IMR-90 (cell line): ENCODE results near the gene TSSC4. TPM values are rescaled to one million over a fixed set of nuclear protein-coding genes. Genes with fewer than 3 reads are reported as not detected.

ENCODE experiments used
- ATAC-seq: fragments of 200-7000 bp; cut with Tn5 transposase; 2 replicates; pipeline ENCODE4 v1.9.1; 2020; ENCODE audit warnings: low read depth, mild to moderate bottlenecking, moderate library complexity
- BruUV-seq: library from RNA; stranded (reverse); fragments of 400-500 nt; replicated peaks from 2 replicates; lab custom pipeline; 2021; lab: Mats Ljungman, UMichigan
- CTCF ChIA-PET: fragments of 300-600 bp; formaldehyde crosslinking; extraction: SDS; loops from one replicate; lab custom pipeline; 2021; ENCODE audit warnings: antibody characterized with exemption; lab: Yijun Ruan, JAX
- POLR2A ChIA-PET: fragments of 300-600 bp; sonication (Branson Sonifier 250); formaldehyde crosslinking; loops from one replicate; lab custom pipeline; 2022; ENCODE audit warnings: antibody characterized with exemption; ENCODE audit not compliant: unreplicated experiment; lab: Charles Lee
- DNase-seq: peaks from one replicate; pipeline ENCODE4 v3.0.0; 2013
- H2AFZ ChIP-seq: replicated peaks from 2 replicates; pipeline ENCODE3; 2013; ENCODE audit warnings: low read length, mild to moderate bottlenecking; ENCODE audit not compliant: poor library complexity
- H2AK5ac ChIP-seq: 2 replicates; pipeline ENCODE4 v1.6.1; 2013; ENCODE audit warnings: low read depth, low read length, inconsistent platforms
- H2AK9ac ChIP-seq: replicated peaks from 2 replicates; pipeline ENCODE3; 2013; ENCODE audit warnings: mild to moderate bottlenecking, low read depth, low read length, moderate library complexity; ENCODE audit not compliant: poor library complexity
- H2BK120ac ChIP-seq: 2 replicates; pipeline ENCODE4 v1.6.1; 2013; ENCODE audit warnings: low read depth, low read length, inconsistent platforms
- H2BK15ac ChIP-seq: 3 replicates; pipeline ENCODE4 v1.6.1; 2013; ENCODE audit warnings: low read depth, low read length, inconsistent platforms
- H2BK20ac ChIP-seq: 2 replicates; pipeline ENCODE4 v1.6.1; 2013; ENCODE audit warnings: low read depth, mild to moderate bottlenecking, inconsistent platforms, low read length, moderate library complexity
- H2BK5ac ChIP-seq: 2 replicates; pipeline ENCODE4 v1.6.1; 2013; ENCODE audit warnings: mild to moderate bottlenecking, low read depth, low read length, inconsistent platforms; ENCODE audit not compliant: poor library complexity, severe bottlenecking
- H3K14ac ChIP-seq: replicated peaks from 2 replicates; pipeline ENCODE4 v1.6.1; 2013; ENCODE audit warnings: low read depth, low read length, inconsistent platforms
- H3K18ac ChIP-seq: 2 replicates; pipeline ENCODE4 v1.6.1; 2013; ENCODE audit warnings: low read depth, low read length, control low read depth
- H3K23ac ChIP-seq: 2 replicates; pipeline ENCODE4 v1.6.1; 2013; ENCODE audit warnings: low read depth, low read length, inconsistent platforms
- H3K27ac ChIP-seq: 2 replicates; pipeline ENCODE4 v1.5.1; 2013; ENCODE audit warnings: mild to moderate bottlenecking, control low read depth, low read length; ENCODE audit not compliant: insufficient read depth
- H3K27me3 ChIP-seq: 2 replicates; pipeline ENCODE4 v1.6.1; 2013; ENCODE audit warnings: low read length; ENCODE audit not compliant: control insufficient read depth, insufficient read depth
- H3K36me3 ChIP-seq: 2 replicates; pipeline ENCODE4 v1.6.1; 2013; ENCODE audit warnings: low read length, mixed read lengths; ENCODE audit not compliant: control insufficient read depth, insufficient read depth
- H3K4ac ChIP-seq: 2 replicates; pipeline ENCODE4 v1.6.1; 2013; ENCODE audit warnings: low read depth, low read length, inconsistent platforms
- H3K4me1 ChIP-seq: 2 replicates; pipeline ENCODE4 v1.6.1; 2013; ENCODE audit warnings: low read length, mixed read lengths; ENCODE audit not compliant: control insufficient read depth, insufficient read depth
- H3K4me2 ChIP-seq: 2 replicates; pipeline ENCODE4 v1.6.1; 2013; ENCODE audit warnings: low read depth, mild to moderate bottlenecking, control low read depth, low read length, moderate library complexity
- H3K4me3 ChIP-seq: 2 replicates; pipeline ENCODE4 v1.5.1; 2013; ENCODE audit warnings: low read depth, mild to moderate bottlenecking, control low read depth, low read length, moderate library complexity; ENCODE audit not compliant: insufficient read depth
- H3K56ac ChIP-seq: 2 replicates; pipeline ENCODE4 v1.6.1; 2013; ENCODE audit warnings: low read length, inconsistent platforms; ENCODE audit not compliant: insufficient read depth; ENCODE audit errors: extremely low read depth
- H3K79me1 ChIP-seq, 2 experiments: 2 replicates each; pipeline ENCODE4 v1.6.1; 2013; ENCODE audit warnings: low read length in 2 of 2, inconsistent platforms in 1 of 2, low read depth in 1 of 2
- H3K9ac ChIP-seq: 2 replicates; pipeline ENCODE4 v1.6.1; 2013; ENCODE audit warnings: low read depth, low read length, control low read depth
- H3K9me1 ChIP-seq: 2 replicates; pipeline ENCODE4 v1.6.1; 2013; ENCODE audit warnings: low read length, inconsistent platforms; ENCODE audit not compliant: insufficient read depth
- H3K9me3 ChIP-seq: 2 replicates; pipeline ENCODE4 v1.6.1; 2013; ENCODE audit warnings: low read length; ENCODE audit not compliant: control insufficient read depth, insufficient read depth
- H4K20me1 ChIP-seq: 2 replicates; pipeline ENCODE4 v1.6.1; 2013; ENCODE audit warnings: low read length, inconsistent platforms; ENCODE audit not compliant: insufficient read depth
- H4K5ac ChIP-seq: 2 replicates; pipeline ENCODE4 v1.6.1; 2013; ENCODE audit warnings: mild to moderate bottlenecking, low read depth, low read length, control low read depth
- H4K8ac ChIP-seq, 2 experiments: 2 replicates each; pipeline ENCODE4 v1.6.1; 2013; ENCODE audit warnings: low read depth in 2 of 2, low read length in 2 of 2, control low read depth in 1 of 2, inconsistent platforms in 1 of 2
- H4K91ac ChIP-seq: 2 replicates; pipeline ENCODE4 v1.6.1; 2013; ENCODE audit warnings: low read depth, low read length, inconsistent platforms; ENCODE audit not compliant: insufficient read depth
- BHLHE40 ChIP-seq: fragments of 150-350 bp; IDR thresholded peaks from 2 replicates; pipeline ENCODE4 v1.6.1; 2016; ENCODE audit warnings: mild to moderate bottlenecking, low read depth, low read length
- CEBPB ChIP-seq: IDR thresholded peaks from 2 replicates; pipeline ENCODE4 v1.6.1; 2012; ENCODE audit warnings: low read depth, low read length, improper control_type of control experiment
- CHD1 ChIP-seq: IDR thresholded peaks from 2 replicates; pipeline ENCODE4 v1.6.1; 2012; ENCODE audit warnings: low read depth, low read length, improper control_type of control experiment
- CTCF ChIP-seq: conservative IDR thresholded peaks from 2 replicates; pipeline ENCODE4 v1.5.1; 2012; ENCODE audit warnings: mild to moderate bottlenecking, low read depth, low read length, improper control_type of control experiment
- ELK1 ChIP-seq: fragments of 150-350 bp; IDR thresholded peaks from 2 replicates; pipeline ENCODE4 v1.6.1; 2016; ENCODE audit warnings: low read depth, mild to moderate bottlenecking, low read length, moderate library complexity, borderline replicate concordance
- FOS ChIP-seq: fragments of 150-350 bp; IDR thresholded peaks from 2 replicates; pipeline ENCODE4 v1.6.1; 2016; ENCODE audit warnings: low read depth, low read length
- MXI1 ChIP-seq: IDR thresholded peaks from 2 replicates; pipeline ENCODE4 v1.6.1; 2012; ENCODE audit warnings: low read depth, mild to moderate bottlenecking, low read length, moderate library complexity, borderline replicate concordance
- NFE2L2 ChIP-seq: fragments of 150-350 bp; IDR thresholded peaks from 2 replicates; pipeline ENCODE4 v1.6.1; 2016; ENCODE audit warnings: low read depth, mild to moderate bottlenecking, low read length
- POLR2A ChIP-seq: IDR thresholded peaks from 2 replicates; pipeline ENCODE4 v1.6.1; 2012; ENCODE audit warnings: mild to moderate bottlenecking, low read depth, low read length
- RAD21 ChIP-seq: IDR thresholded peaks from 2 replicates; pipeline ENCODE4 v1.6.1; 2012; ENCODE audit warnings: low read length, improper control_type of control experiment
- RFX5 ChIP-seq: IDR thresholded peaks from 2 replicates; pipeline ENCODE4 v1.8.0; 2012; ENCODE audit warnings: low read depth, mild to moderate bottlenecking, low read length, moderate library complexity
- SMC3 ChIP-seq: fragments of 150-350 bp; IDR thresholded peaks from 2 replicates; pipeline ENCODE4 v1.6.1; 2016; ENCODE audit warnings: low read depth, mild to moderate bottlenecking, antibody characterized with exemption, low read length, moderate library complexity
- USF2 ChIP-seq: fragments of 150-350 bp; IDR thresholded peaks from 2 replicates; pipeline ENCODE4 v1.6.1; 2017; ENCODE audit warnings: mild to moderate bottlenecking, antibody characterized with exemption, low read length, low read depth
- WGBS, 2 experiments: methylation state at CpG; one replicate each; pipeline versions ENCODE4 v1.1.5 to v1.1.7; 2013; ENCODE audit warnings: missing lambda C conversion rate in 2 of 2; ENCODE audit not compliant: insufficient read length in 1 of 2; ENCODE audit errors: extremely low coverage in 2 of 2; 5-methylcytosine and 5-hydroxymethylcytosine counted together
- dilution Hi-C: fragments of 300-500 bp; cut with HindIII; formaldehyde crosslinking; loops from one replicate; pipeline ENCODE4 v1.14.3; 2018; ENCODE audit warnings: low sequenced_read_pairs; ENCODE audit not compliant: unreplicated experiment
- in situ Hi-C: fragments of 300-500 bp; cut with MboI; formaldehyde crosslinking; loops from 3 replicates; pipeline ENCODE4 v1.14.3; 2019; ENCODE audit warnings: low sequenced_read_pairs, inconsistent platforms, mixed read lengths
- intact Hi-C: fragments of 100-400 bp; cut with micrococcal nuclease; formaldehyde crosslinking; loops from 2 replicates; pipeline ENCODE4 v1.10.0; 2022
- polyA plus RNA-seq, 3 experiments: library from polyadenylated mRNA; depleted of rRNA; stranded (reverse); fragments of >200 nt; gene quantifications; 2 replicates each; pipeline ENCODE4 v1.2.3, GENCODE V29; 2012; ENCODE audit warnings: low replicate concordance in 1 of 3
- total RNA-seq: library from RNA; depleted of rRNA; stranded (reverse); fragments of >200 nt; gene quantifications from 2 replicates; pipeline ENCODE4 v1.2.3, GENCODE V29; 2012

Gene TSSC4
- total and polyA plus RNA-seq, 2 of the 4 experiments (the other 2 are of a cell fraction), result 34.9 to 40.0 TPM

- no peak for TF ChIP-seq NFE2L2
These were observed 11.1 kb downstream of the TSSC4 start (continued) for GRCh38 chr11:2411446-2412305.

GRCh38 chr11:2412323-2412722 is 11.8 kb downstream of the TSSC4 start:
- Histone ChIP-seq H3K9me1 (no peaks in the 10 kb centered on the region), H3K4ac (no peak overlapping the region), H4K8ac (no peak overlapping the region), H3K18ac (no peak overlapping the region), H4K5ac (no peak overlapping the region), H4K20me1 (no peaks in the 10 kb centered on the region), H3K4me2 (no peak overlapping the region), H2BK20ac (no peak overlapping the region), H2AFZ (no peak overlapping the region), H3K27me3 (peaks cover 21% of the 10 kb centered on the region), H3K4me3 (no peak overlapping the region), H3K9ac (no peak overlapping the region), H3K9me3 (no peaks in the 10 kb centered on the region), H2BK120ac (no peak overlapping the region), H3K79me1 (no peaks in the 10 kb centered on the region), H3K27ac (no peak overlapping the region), H2AK9ac (no peak overlapping the region), H3K36me3 (no peaks in the 10 kb centered on the region), H2AK5ac (no peak overlapping the region), H3K14ac (no peak overlapping the region), H3K23ac (no peak overlapping the region), H4K91ac (no peak overlapping the region), H3K56ac (no peak overlapping the region), H3K4me1 (no peaks in the 10 kb centered on the region), H2BK15ac (no peak overlapping the region), H2BK5ac (no peak overlapping the region)
- DNase-seq, result no peak
- in situ Hi-C loops, result no loop called here
- ChIA-PET POLR2A (no interaction called here), CTCF (interaction anchor here (1.6 kb wide), 1 partner anchor 107 kb away, joined by 6 read pairs; no protein-coding TSS in a partner anchor)
- WGBS, 2 experiments, result 78% methylated on average over 3 of the region's 6 CpGs; no CpG with 5 or more reads in 1 of the 2 experiments
- BruUV-seq, result no TSS peak
- ATAC-seq, result no peak
- dilution Hi-C loops, result no loop called here
- intact Hi-C loops, result no loop called here
- TF ChIP-seq ELK1 (no peak), SMC3 (no peak), MXI1 (no peak), BHLHE40 (no peak), CTCF (no peak), USF2 (no peak), FOS (no peak), RFX5 (no peak), CHD1 (no peak), RAD21 (no peak), CEBPB (no peak), NFE2L2 (no peak), POLR2A (no peak)
